ENCODE data around the gene ERF.

DNA sequence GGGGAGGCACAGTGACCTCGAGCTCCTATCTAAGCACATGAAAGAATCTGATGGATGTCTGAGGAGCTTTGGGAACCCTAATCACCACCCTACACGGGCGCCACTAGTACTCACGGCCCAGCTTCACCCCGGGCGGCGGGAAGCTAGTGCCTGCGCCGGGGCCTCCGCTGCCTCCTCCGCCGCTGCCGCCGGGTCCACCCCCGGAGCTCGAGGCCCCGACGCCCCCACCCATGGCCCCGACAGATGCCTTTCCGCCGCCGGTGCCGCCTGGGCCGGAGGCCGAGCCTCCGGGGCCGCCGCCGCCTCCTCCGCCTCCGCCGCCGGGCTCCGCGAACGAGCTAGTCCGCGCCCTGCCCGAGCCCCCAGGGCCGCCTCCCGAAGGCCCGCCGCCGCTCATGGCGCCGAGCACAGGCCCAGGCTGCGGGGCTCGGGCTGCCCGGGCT is 12.8 kb downstream of the ERF start:
- TF ChIP-seq, protein P1, sequence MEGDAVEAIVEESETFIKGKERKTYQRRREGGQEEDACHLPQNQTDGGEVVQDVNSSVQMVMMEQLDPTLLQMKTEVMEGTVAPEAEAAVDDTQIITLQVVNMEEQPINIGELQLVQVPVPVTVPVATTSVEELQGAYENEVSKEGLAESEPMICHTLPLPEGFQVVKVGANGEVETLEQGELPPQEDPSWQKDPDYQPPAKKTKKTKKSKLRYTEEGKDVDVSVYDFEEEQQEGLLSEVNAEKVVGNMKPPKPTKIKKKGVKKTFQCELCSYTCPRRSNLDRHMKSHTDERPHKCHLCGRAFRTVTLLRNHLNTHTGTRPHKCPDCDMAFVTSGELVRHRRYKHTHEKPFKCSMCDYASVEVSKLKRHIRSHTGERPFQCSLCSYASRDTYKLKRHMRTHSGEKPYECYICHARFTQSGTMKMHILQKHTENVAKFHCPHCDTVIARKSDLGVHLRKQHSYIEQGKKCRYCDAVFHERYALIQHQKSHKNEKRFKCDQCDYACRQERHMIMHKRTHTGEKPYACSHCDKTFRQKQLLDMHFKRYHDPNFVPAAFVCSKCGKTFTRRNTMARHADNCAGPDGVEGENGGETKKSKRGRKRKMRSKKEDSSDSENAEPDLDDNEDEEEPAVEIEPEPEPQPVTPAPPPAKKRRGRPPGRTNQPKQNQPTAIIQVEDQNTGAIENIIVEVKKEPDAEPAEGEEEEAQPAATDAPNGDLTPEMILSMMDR (conservative IDR thresholded peaks at IDR 0.05), result no peak
- no peak for TF ChIP-seq EZH2 (IDR thresholded peaks at IDR 0.05; ENCODE audit: low read depth)

All from PC-9 (cell line).